T-cell (primary cell): ENCODE data around the gene IMPG1. TPM values are rescaled to one million over a fixed set of nuclear protein-coding genes. Genes with fewer than 3 reads are reported as not detected.

Source experiments
- ATAC-seq, 4 experiments: fragments of 200-7000 bp in 3 of 4; fragments of 150-1000 bp in 1 of 4; cut with Tn5 transposase; replicated peaks in 1 of 4; 1 replicate in 3 of 4; 2 replicates in 1 of 4; pipeline ENCODE4 v1.10.0; 2021; ENCODE audit warnings: moderate library complexity in 3 of 4, mild to moderate bottlenecking in 2 of 4, moderate number of reproducible peaks in 1 of 4
- CTCF ChIA-PET, 2 donors: fragments of 300-600 bp; sonication (Branson Sonifier 250); formaldehyde crosslinking; loops; one replicate each; lab custom pipeline; 2022; ENCODE audit warnings: antibody characterized with exemption in 2 of 2; lab: Charles Lee
- POLR2A ChIA-PET, 2 donors: fragments of 300-600 bp; sonication (Branson Sonifier 250); formaldehyde crosslinking; loops; one replicate each; lab custom pipeline; 2022; ENCODE audit warnings: antibody characterized with exemption in 2 of 2; lab: Charles Lee
- DNase-seq, 35 experiments: peaks; one replicate each; pipeline versions ENCODE4 v3.0.0 to v3.0.0-alpha.2; 2013 to 2023
- H3K27ac ChIP-seq: one replicate; pipeline ENCODE4 v1.5.1; 2013; ENCODE audit warnings: low read length
- H3K27me3 ChIP-seq, 2 experiments: replicated peaks in 1 of 2; 1 replicate in 1 of 2; 2 replicates in 1 of 2; pipeline versions ENCODE4 v1.6.1 to v1.7.0; 2013; ENCODE audit warnings: low read length in 1 of 2, mixed read lengths in 1 of 2; ENCODE audit not compliant: control insufficient read depth in 2 of 2, insufficient read depth in 2 of 2; ENCODE audit errors: extremely low read depth in 1 of 2
- H3K36me3 ChIP-seq, 2 donors: 1 replicate in 1 of 2; 2 replicates in 1 of 2; pipeline versions ENCODE4 v1.6.1 to v1.7.0; 2013; ENCODE audit warnings: low read length in 1 of 2; ENCODE audit not compliant: control insufficient read depth in 2 of 2, insufficient read depth in 1 of 2; ENCODE audit errors: extremely low read depth in 1 of 2
- H3K4me1 ChIP-seq, 2 experiments: 1 replicate in 1 of 2; 2 replicates in 1 of 2; pipeline versions ENCODE4 v1.6.1 to v1.7.0; 2013; ENCODE audit warnings: low read length in 2 of 2, mixed read lengths in 1 of 2; ENCODE audit not compliant: insufficient read depth in 2 of 2, control insufficient read depth in 1 of 2; ENCODE audit errors: extremely low read depth in 1 of 2
- H3K4me3 ChIP-seq, 2 donors: 1 replicate in 1 of 2; 2 replicates in 1 of 2; pipeline versions ENCODE4 v1.5.1 to v1.7.0; 2013; ENCODE audit warnings: mild to moderate bottlenecking in 2 of 2, low read length in 1 of 2, moderate library complexity in 1 of 2; ENCODE audit not compliant: control insufficient read depth in 1 of 2; ENCODE audit errors: extremely low read depth in 1 of 2
- H3K9me3 ChIP-seq: 2 replicates; pipeline ENCODE4 v1.7.0; 2013
- H3K27ac Mint-ChIP-seq, 2 donors: one replicate each; pipeline ENCODE4 v1.8.0; 2020 to 2021; ENCODE audit warnings: mild to moderate bottlenecking in 2 of 2, mixed read lengths in 2 of 2
- H3K27me3 Mint-ChIP-seq, 2 donors: one replicate each; pipeline ENCODE4 v1.8.0; 2021 to 2022; ENCODE audit warnings: mixed read lengths in 2 of 2
- H3K36me3 Mint-ChIP-seq: one replicate; pipeline ENCODE4 v1.8.0; 2021; ENCODE audit warnings: mixed read lengths
- H3K4me1 Mint-ChIP-seq, 3 donors: one replicate each; pipeline ENCODE4 v1.8.0; 2020 to 2022; ENCODE audit warnings: mixed read lengths in 3 of 3, mild to moderate bottlenecking in 1 of 3
- H3K4me3 Mint-ChIP-seq, 3 donors: one replicate each; pipeline ENCODE4 v1.8.0; 2020 to 2022; ENCODE audit warnings: mild to moderate bottlenecking in 3 of 3, mixed read lengths in 3 of 3, moderate library complexity in 3 of 3
- H3K9me3 Mint-ChIP-seq, 3 donors: one replicate each; pipeline ENCODE4 v1.8.0; 2020 to 2022; ENCODE audit warnings: mixed read lengths in 3 of 3
- WGBS: methylation state at CpG from one replicate; pipeline ENCODE4 v1.1.5; 2013; ENCODE audit warnings: missing lambda C conversion rate; ENCODE audit not compliant: insufficient coverage; 5-methylcytosine and 5-hydroxymethylcytosine counted together
- total RNA-seq, 35 experiments: library from RNA in 6 of 35; stranded (reverse) in 6 of 35; fragments of 120-200 nt in 1 of 35; gene quantifications; one replicate each; pipeline versions ENCODE4 v1.2.1 to v1.2.4 and lab custom pipeline; 2013 to 2026

Gene IMPG1
- total RNA-seq, 5 donors from 2014 or later (not counting 1 experiment from before 2014, with no cell fraction given), result not detected

DNA sequence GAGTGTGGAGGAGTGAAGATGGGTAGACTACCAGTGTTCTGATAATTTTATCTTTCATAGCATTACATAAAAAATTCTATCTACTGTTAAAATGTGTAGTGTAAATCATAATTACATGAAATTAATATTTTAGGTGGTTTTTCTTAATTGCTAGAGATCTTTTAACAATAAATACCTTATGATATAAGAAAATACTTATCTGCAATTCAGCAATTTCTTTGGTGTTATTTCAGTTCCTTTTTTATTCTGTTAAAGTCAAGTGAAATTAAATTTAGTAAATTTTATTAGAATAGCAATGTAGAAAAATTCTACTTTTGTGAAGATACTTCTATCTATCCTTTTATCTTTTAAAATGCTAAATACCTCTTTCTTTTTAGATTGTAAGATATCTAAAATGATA lies 104.3 kb downstream of the IMPG1 start:
- H3K27me3 ChIP-seq, result no peaks in the 10 kb centered on the region
- CTCF ChIA-PET, result no interaction called here

DNA sequence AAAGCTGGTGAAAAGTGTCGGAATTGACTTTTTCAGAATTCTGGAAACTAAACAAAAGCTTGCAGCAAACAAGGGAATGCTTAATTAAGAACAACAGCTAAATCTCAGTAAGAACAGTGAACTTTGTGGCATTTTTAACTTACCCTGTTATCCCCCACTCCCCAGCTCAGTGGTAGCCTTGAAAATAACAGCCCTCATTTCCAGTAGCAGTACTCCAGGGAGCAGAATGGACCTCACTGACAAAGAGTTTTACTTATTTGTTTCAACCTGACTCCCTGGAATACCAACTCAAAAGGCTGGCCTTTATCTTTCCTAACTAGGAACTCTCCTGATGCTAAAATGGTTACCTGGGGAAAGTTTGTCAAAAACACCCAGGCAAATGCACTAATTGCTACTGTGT lies 108.9 kb downstream of the IMPG1 start:
- Histone ChIP-seq H3K27ac (no peak overlapping the region), H3K36me3 (no peaks in the 10 kb centered on the region), H3K4me3 (no peak overlapping the region), H3K9me3 (no peaks in the 10 kb centered on the region), H3K27me3 (peaks cover 0 to 3% of the 10 kb centered on the region in 2 experiments), H3K4me1 (no peaks in the 10 kb centered on the region)
- H3K27me3 Mint-ChIP-seq, result no peaks in the 10 kb centered on the region
- 100% methylated on average over 1 of the region's 1 CpG for WGBS
- POLR2A ChIA-PET, result no interaction called here
- CTCF ChIA-PET, result no interaction called here
- peaks cover 0 to 1% (median 0%) of the 10 kb centered on the region in 3 donors for H3K9me3 Mint-ChIP-seq
- ATAC-seq (no peak), DNase-seq (no peak)
- no peaks in the 10 kb centered on the region for H3K4me1 Mint-ChIP-seq
- H3K27ac Mint-ChIP-seq, result no peak overlapping the region
- no peak overlapping the region for H3K4me3 Mint-ChIP-seq
- no peaks in the 10 kb centered on the region for H3K36me3 Mint-ChIP-seq

More for the DNA sequence above, 104.3 kb downstream of the IMPG1 start:
- peaks cover 0 to 4% of the 10 kb centered on the region in 2 donors for H3K27me3 Mint-ChIP-seq
- H3K4me1 Mint-ChIP-seq, result no peaks in the 10 kb centered on the region
- Histone ChIP-seq H3K9me3 (no peaks in the 10 kb centered on the region), H3K27ac (no peak overlapping the region), H3K4me3 (no peak overlapping the region), H3K4me1 (no peaks in the 10 kb centered on the region), H3K36me3 (no peaks in the 10 kb centered on the region)
- DNase-seq (no peak), ATAC-seq (no peak)
- POLR2A ChIA-PET, result no interaction called here
- no peak overlapping the region for H3K27ac Mint-ChIP-seq
- no peaks in the 10 kb centered on the region for H3K9me3 Mint-ChIP-seq
- no peak overlapping the region for H3K4me3 Mint-ChIP-seq
- H3K36me3 Mint-ChIP-seq, result no peaks in the 10 kb centered on the region

DNA sequence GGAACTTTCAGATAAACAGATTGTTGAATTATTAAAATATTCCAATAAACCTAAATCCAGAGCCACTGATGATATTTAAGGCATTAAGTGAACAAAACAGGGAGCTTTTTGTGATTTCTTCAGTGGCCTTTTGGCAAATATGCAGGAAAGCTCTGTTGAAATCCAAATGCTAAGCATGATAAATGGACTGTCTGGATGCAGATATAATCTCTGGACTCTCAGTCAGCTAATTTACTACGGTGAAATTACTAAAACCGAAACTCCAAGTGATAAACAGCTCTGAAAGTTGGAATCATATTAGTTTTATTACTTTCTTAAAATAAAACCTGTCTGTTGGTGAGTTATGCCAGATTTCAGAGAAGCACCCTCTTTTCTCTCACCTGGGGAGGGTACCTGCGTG lies 120.3 kb downstream of the IMPG1 start:
- Histone ChIP-seq H3K4me1 (no peaks in the 10 kb centered on the region), H3K4me3 (no peak overlapping the region), H3K27ac (no peak overlapping the region), H3K36me3 (no peaks in the 10 kb centered on the region), H3K27me3 (no peaks in the 10 kb centered on the region), H3K9me3 (no peaks in the 10 kb centered on the region)
- Mint-ChIP-seq H3K27ac (no peak overlapping the region), H3K9me3 (no peaks in the 10 kb centered on the region), H3K4me3 (no peak overlapping the region), H3K27me3 (peaks cover 2 to 14% of the 10 kb centered on the region in 2 donors), H3K4me1 (no peaks in the 10 kb centered on the region), H3K36me3 (no peaks in the 10 kb centered on the region)
- WGBS, result no CpG with 5 or more reads among the region's 3 CpGs
- ChIA-PET POLR2A (no interaction called here), CTCF (no interaction called here)
- ATAC-seq (no peak), DNase-seq (no peak)

DNA sequence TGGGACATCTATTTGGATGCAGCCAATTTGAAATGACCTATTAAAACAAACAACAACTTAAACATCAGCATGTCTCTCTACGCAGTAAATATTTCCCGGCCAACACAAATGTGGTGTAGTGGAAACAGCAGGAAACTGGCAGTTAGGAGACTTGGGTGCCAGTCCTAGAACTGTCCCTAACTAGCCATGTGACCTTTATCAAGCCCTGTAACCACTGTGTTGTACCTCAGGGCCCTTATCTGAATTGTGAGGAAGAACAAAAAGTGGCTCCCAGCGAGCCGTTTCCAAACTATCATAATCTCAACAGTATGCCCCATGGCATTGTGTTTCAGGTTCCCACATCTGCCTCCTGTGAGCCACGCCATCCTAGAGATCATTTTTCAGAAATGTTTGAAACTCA lies 124.5 kb downstream of the IMPG1 start:
- ATAC-seq (no peak), DNase-seq (no peak)
- ChIA-PET CTCF (no interaction called here), POLR2A (no interaction called here)
- Histone ChIP-seq H3K27me3 (no peaks in the 10 kb centered on the region), H3K4me3 (no peak overlapping the region), H3K4me1 (no peaks in the 10 kb centered on the region), H3K27ac (no peak overlapping the region), H3K36me3 (no peaks in the 10 kb centered on the region), H3K9me3 (no peaks in the 10 kb centered on the region)
- Mint-ChIP-seq H3K27me3 (peaks cover 9 to 14% of the 10 kb centered on the region in 2 donors), H3K9me3 (no peaks in the 10 kb centered on the region), H3K36me3 (no peaks in the 10 kb centered on the region), H3K27ac (no peak overlapping the region), H3K4me1 (no peaks in the 10 kb centered on the region), H3K4me3 (no peak overlapping the region)
- WGBS, result 44% methylated on average over 1 of the region's 5 CpGs

DNA sequence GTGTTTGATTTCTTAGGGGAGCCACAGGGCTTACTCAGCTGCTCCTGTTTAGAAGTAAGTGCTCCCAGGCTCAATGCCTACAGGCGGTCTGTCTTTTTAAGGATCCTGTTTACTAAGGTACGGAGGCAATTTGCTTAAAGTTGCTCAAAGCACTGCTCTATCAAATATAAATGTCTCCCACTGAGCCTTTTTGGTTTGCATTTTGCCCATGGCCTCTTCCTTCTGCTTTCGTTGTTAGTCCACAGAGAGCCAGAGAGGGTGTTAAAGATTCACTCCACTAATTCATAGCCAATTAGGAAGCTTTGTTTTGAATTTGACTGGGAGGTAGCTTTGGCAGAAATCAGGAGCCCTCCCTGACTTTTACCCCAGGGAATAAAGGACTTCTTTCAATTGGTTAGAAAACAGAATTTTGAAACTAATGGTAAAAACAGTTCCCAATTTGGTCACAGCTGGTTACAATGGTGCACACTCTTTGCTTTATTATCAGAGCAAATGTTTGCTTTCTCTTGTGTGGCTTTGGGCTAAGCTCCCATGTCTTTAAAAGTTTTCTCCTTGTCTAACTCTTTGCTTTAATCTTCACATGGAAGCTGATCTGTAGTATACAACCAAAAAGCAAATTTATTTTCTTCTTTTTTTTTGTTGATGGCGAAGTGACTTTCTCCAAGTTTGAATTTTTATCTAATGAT lies 126.2 kb downstream of the IMPG1 start:
- CTCF ChIA-PET, result no interaction called here
- H3K27ac Mint-ChIP-seq, result no peak overlapping the region
- no peak for DNase-seq

DNA sequence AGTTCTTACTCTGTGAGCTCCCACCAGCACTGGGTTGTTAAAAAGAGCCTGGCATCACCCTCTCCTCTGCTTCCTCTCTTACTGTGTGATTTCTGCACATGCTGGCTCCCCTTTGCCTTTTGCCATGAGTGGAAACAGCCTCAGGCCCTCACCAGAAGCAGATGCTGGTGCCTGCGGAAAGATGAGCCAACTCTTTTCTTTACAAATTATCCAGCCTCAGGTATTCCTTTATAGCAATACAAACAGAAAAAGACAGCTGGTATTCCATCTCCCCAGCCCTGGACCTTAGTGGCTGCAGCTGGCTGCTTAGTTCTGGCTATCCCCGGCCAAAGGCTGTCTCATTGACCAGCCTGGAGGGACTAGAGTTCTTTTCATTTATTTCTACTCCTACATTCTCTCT lies 129.1 kb downstream of the IMPG1 start:
- Histone ChIP-seq H3K27me3 (no peaks in the 10 kb centered on the region), H3K36me3 (no peaks in the 10 kb centered on the region), H3K4me1 (no peaks in the 10 kb centered on the region), H3K4me3 (no peak overlapping the region), H3K27ac (no peak overlapping the region), H3K9me3 (no peaks in the 10 kb centered on the region)
- POLR2A ChIA-PET, result no interaction called here
- Mint-ChIP-seq H3K27ac (no peak overlapping the region), H3K4me3 (no peak overlapping the region), H3K36me3 (no peaks in the 10 kb centered on the region), H3K27me3 (peaks cover 10 to 13% of the 10 kb centered on the region in 2 donors), H3K9me3 (peaks cover 0 to 4% (median 0%) of the 10 kb centered on the region in 3 donors), H3K4me1 (no peaks in the 10 kb centered on the region)
- WGBS, result 94% methylated on average over 2 of the region's 2 CpGs
- CTCF ChIA-PET, result no interaction called here
- DNase-seq (no peak), ATAC-seq (no peak)

More for the DNA sequence above, 126.2 kb downstream of the IMPG1 start:
- Histone ChIP-seq H3K4me1 (no peaks in the 10 kb centered on the region), H3K9me3 (no peaks in the 10 kb centered on the region), H3K27me3 (no peaks in the 10 kb centered on the region), H3K36me3 (no peaks in the 10 kb centered on the region), H3K4me3 (no peak overlapping the region), H3K27ac (no peak overlapping the region)
- 63% methylated on average over 2 of the region's 4 CpGs for WGBS
- Mint-ChIP-seq H3K4me1 (no peaks in the 10 kb centered on the region), H3K4me3 (no peak overlapping the region), H3K9me3 (no peaks in the 10 kb centered on the region), H3K27me3 (peaks cover 10 to 17% of the 10 kb centered on the region in 2 donors), H3K36me3 (no peaks in the 10 kb centered on the region)
- POLR2A ChIA-PET, result no interaction called here
- ATAC-seq, result no peak
